Activated B cell treated with CpG ODN at 0.5 μM for 24 hours (primary cell): Measurements from ENCODE around the gene PIP4P1. TPM values are rescaled to one million over a fixed set of nuclear protein-coding genes. Genes with fewer than 3 reads are reported as not detected.

ENCODE experiments used
- ATAC-seq: fragments of 200-7000 bp; cut with Tn5 transposase; one replicate; pipeline ENCODE4 v1.10.0; 2021; ENCODE audit warnings: low read depth, mild to moderate bottlenecking, moderate library complexity
- CTCF ChIA-PET: fragments of 350-600 bp; sonication (Branson Sonifier 250); formaldehyde crosslinking; loops from one replicate; lab custom pipeline; 2021; ENCODE audit warnings: antibody characterized with exemption; lab: Charles Lee
- POLR2A ChIA-PET: fragments of 350-600 bp; sonication (Branson Sonifier 250); formaldehyde crosslinking; loops from one replicate; lab custom pipeline; 2021; ENCODE audit warnings: antibody characterized with exemption; lab: Charles Lee
- DNase-seq: peaks from one replicate; pipeline ENCODE4 v3.0.0; 2022
- H3K27ac Mint-ChIP-seq: one replicate; pipeline ENCODE4 v1.8.0; 2020; ENCODE audit warnings: mixed read lengths
- H3K27me3 Mint-ChIP-seq: one replicate; pipeline ENCODE4 v1.8.0; 2021; ENCODE audit warnings: mixed read lengths
- H3K36me3 Mint-ChIP-seq: one replicate; pipeline ENCODE4 v1.8.0; 2021; ENCODE audit warnings: low read depth, mixed read lengths
- H3K4me1 Mint-ChIP-seq: one replicate; pipeline ENCODE4 v1.8.0; 2021; ENCODE audit warnings: mixed read lengths
- H3K4me3 Mint-ChIP-seq: one replicate; pipeline ENCODE4 v1.8.0; 2020; ENCODE audit warnings: mild to moderate bottlenecking, mixed read lengths
- H3K9me3 Mint-ChIP-seq: one replicate; pipeline ENCODE4 v1.8.0; 2020; ENCODE audit warnings: mixed read lengths
- intact Hi-C: fragments of 100-400 bp; cut with micrococcal nuclease; formaldehyde crosslinking; loops from one replicate; pipeline ENCODE4 v1.15.1; 2024
- total RNA-seq: library from RNA; stranded (reverse); gene quantifications from 2 replicates; pipeline ENCODE4 v1.2.3, GENCODE V29; 2022
- TF ChIP-seq, protein P1 (sequence below): fragments of 200-600 bp; IDR thresholded peaks from one replicate; pipeline ENCODE4 v1.8.0; 2022; ENCODE audit warnings: antibody characterized with exemption, mild to moderate bottlenecking

PIP4P1 gene
- total RNA-seq, 1 donor from 2014 or later, result 87.3 TPM

DNA sequence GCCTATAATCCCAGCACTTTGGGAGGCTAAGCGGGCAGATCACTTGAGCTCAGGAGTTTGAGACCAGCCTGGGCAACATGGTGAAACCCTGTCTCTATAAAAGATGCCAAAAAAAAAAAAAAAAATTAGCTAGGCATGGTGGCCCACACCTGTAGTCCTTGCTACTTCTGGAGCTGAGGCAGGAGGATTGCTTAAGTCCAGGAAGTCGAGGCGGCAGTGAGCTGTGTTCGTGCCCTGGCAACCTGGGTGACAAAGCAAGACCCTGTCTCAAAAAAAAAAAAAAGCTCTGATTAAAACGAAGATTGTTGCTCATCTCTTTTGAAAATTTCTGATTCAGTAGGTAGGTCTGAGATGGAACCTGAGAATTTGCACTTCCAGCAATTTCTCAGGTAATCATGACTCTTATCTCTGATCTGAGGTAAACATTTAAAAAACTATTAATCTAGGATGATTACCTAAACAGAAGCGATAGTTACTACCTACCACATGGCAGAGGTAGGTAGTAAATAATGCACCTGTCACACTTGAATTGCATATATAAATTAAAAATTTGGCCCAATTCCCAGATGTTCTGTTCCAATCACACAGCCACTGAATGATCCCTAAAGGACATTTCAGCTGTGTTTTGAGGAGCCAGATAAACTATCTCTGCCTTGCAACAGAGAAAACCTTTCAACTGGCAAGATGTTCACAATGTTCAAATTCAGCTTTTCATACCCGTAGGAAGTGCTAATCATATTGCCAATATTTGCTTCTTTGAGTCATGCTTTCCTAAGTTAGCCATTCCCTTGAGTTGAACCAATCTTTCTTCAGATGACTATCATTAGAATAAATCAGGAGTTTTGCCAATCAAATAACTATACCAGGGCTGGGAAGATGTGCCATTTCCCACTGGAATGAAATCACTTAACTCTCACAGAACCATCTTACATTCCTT lies 43.7 kb downstream of the PIP4P1 start:
- ChIA-PET POLR2A (interaction anchor here (0.6 to 1.0 kb wide), 3 partner anchors 10 to 75 kb away, joined by 3 read pairs; partner anchors contain the start of gene PNP), CTCF (interaction anchor here (0.7 to 1.8 kb wide), 3 partner anchors 38 to 193 kb away, joined by 3 to 5 read pairs (median 4); partner anchors contain the start of genes APEX1 and OSGEP)
- Mint-ChIP-seq H3K36me3 (peaks cover 9% of the 10 kb centered on the region), H3K27ac (no peak overlapping the region), H3K9me3 (no peaks in the 10 kb centered on the region), H3K4me3 (no peak overlapping the region), H3K4me1 (peaks cover 26% of the 10 kb centered on the region), H3K27me3 (no peaks in the 10 kb centered on the region)
- ATAC-seq, result no peak
- no peak for DNase-seq
- intact Hi-C loops, result no loop called here
- TF ChIP-seq, protein P1, sequence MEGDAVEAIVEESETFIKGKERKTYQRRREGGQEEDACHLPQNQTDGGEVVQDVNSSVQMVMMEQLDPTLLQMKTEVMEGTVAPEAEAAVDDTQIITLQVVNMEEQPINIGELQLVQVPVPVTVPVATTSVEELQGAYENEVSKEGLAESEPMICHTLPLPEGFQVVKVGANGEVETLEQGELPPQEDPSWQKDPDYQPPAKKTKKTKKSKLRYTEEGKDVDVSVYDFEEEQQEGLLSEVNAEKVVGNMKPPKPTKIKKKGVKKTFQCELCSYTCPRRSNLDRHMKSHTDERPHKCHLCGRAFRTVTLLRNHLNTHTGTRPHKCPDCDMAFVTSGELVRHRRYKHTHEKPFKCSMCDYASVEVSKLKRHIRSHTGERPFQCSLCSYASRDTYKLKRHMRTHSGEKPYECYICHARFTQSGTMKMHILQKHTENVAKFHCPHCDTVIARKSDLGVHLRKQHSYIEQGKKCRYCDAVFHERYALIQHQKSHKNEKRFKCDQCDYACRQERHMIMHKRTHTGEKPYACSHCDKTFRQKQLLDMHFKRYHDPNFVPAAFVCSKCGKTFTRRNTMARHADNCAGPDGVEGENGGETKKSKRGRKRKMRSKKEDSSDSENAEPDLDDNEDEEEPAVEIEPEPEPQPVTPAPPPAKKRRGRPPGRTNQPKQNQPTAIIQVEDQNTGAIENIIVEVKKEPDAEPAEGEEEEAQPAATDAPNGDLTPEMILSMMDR, result no peak

DNA sequence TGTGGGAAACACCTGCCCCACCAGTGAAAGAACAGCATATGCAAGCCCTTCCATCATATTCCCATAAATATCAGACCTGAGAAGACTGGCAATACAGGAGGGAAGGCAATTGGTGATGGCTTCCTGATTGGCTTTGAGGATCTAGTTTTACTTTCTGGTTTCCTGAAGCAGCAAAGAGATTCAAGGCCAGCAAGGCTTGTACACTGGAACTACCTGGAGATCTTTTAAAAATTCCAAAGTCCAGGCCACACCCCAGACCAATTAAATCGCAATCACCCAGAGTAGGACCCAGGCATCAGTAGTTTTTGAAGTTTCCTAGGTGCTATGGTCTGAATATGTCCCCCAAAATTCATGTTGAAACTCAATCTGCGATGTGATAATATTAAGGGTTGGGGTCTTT lies 45.0 kb downstream of the PIP4P1 start:
- ATAC-seq (no peak), DNase-seq (no peak)
- H3K36me3 Mint-ChIP-seq, result peaks cover 15% of the 10 kb centered on the region
- CTCF ChIA-PET, result interaction anchor here (0.7 to 4.3 kb wide), 32 partner anchors 9 to 275 kb away, joined by 3 to 53 read pairs (median 4); partner anchors contain the start of genes APEX1, OSGEP, PARP2 and PIP4P1
- POLR2A ChIA-PET, result interaction anchor here (0.5 to 4.4 kb wide), 9 partner anchors 12 to 545 kb away, joined by 3 to 68 read pairs (median 11); partner anchors contain the start of genes APEX1, OSGEP, PARP2 and PIP4P1
- intact Hi-C loops, result loop anchor here (1.0 kb wide), 1 partner anchor 11 kb away; no protein-coding TSS in a partner anchor
- H3K4me1 Mint-ChIP-seq, result peaks cover 37% of the 10 kb centered on the region
- no peaks in the 10 kb centered on the region for H3K9me3 Mint-ChIP-seq
- no peaks in the 10 kb centered on the region for H3K27me3 Mint-ChIP-seq
- no peak overlapping the region for H3K4me3 Mint-ChIP-seq
- H3K27ac Mint-ChIP-seq, result peak overlapping the region; percentile 81
- TF ChIP-seq, protein P1, result no peak

DNA sequence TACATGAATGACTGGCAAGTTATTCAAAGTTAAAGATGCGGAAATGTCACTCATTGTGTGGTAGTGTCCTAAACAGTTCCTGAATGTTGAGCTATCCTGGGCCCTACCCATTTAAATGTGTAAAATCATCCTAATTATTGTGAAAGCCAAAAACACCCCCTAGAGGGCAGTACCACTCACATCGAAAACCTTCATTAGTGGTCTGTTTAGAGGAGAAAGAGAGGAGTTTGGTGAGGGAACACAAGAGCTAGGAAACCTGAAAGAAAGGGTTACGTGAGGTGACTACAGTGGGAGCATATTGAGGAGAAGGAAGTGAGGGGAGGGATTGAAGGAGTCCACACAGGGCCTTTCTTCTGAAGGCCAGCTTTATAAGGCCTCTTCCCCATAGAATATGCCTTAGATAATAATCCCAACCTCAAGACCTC lies 45.4 kb downstream of the PIP4P1 start:
- intact Hi-C loops, result loop anchor here (1.0 kb wide), 3 partner anchors 12 to 194 kb away; no protein-coding TSS in a partner anchor
- DNase-seq, result no peak
- ChIA-PET CTCF (interaction anchor here (0.7 to 4.3 kb wide), 33 partner anchors 8 to 276 kb away, joined by 3 to 53 read pairs (median 4); partner anchors contain the start of genes APEX1, OSGEP, PARP2 and PIP4P1), POLR2A (interaction anchor here (0.5 to 4.4 kb wide), 10 partner anchors 9 to 546 kb away, joined by 3 to 68 read pairs (median 10); partner anchors contain the start of genes APEX1, OSGEP, PARP2 and PIP4P1)
- peak; percentile 49 for ATAC-seq
- peak overlapping the region; percentile 81 for H3K27ac Mint-ChIP-seq
- H3K27me3 Mint-ChIP-seq, result no peaks in the 10 kb centered on the region
- peaks cover 18% of the 10 kb centered on the region for H3K36me3 Mint-ChIP-seq
- peaks cover 42% of the 10 kb centered on the region for H3K4me1 Mint-ChIP-seq
- TF ChIP-seq, protein P1, result peak; percentile 14
- no peaks in the 10 kb centered on the region for H3K9me3 Mint-ChIP-seq
- peak overlapping the region; percentile 2 for H3K4me3 Mint-ChIP-seq

DNA sequence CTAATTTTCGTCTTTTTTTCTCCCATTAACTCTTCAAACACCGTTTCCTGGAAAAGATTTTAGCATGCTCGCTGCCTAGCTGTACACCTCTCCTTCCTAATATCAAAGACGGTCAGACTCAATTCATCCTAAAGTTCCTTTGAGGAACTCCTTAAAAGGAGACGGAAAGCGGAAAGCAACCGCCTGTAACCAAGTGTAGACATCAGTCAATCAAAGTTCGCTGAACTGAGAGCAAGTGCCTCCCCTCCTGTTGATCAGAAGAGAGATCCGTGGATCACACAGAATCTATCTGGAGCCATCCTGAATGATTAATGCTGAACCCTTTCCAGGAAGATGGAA lies 47.5 kb downstream of the PIP4P1 start:
- Mint-ChIP-seq H3K27me3 (no peaks in the 10 kb centered on the region), H3K36me3 (peaks cover 26% of the 10 kb centered on the region), H3K27ac (peak overlapping the region; percentile 99), H3K9me3 (no peaks in the 10 kb centered on the region), H3K4me1 (peaks cover 49% of the 10 kb centered on the region), H3K4me3 (peak overlapping the region; percentile 99)
- DNase-seq (no peak), ATAC-seq (peak; percentile 40)
- POLR2A ChIA-PET, result interaction anchor here (0.9 to 4.4 kb wide), 10 partner anchors 9 to 270 kb away, joined by 3 to 68 read pairs (median 6); partner anchors contain the start of genes APEX1, OSGEP, PARP2 and PIP4P1
- TF ChIP-seq, protein P1, result no peak
- intact Hi-C loops, result loop anchor here (1.0 to 2.0 kb wide), 10 partner anchors 13 to 1063 kb away; partner anchors contain the start of genes CCNB1IP1, OSGEP, PARP2 and PIP4P1
- CTCF ChIA-PET, result interaction anchor here (0.6 to 4.3 kb wide), 11 partner anchors 9 to 276 kb away, joined by 3 to 53 read pairs (median 7); partner anchors contain the start of genes APEX1, OSGEP, PARP2 and PIP4P1
